Skeletal muscle satellite cell (primary cell): Measurements from ENCODE around the gene NCAM2.
"Not testable (repeated sequence)": the region's sequence is repeated elsewhere in the genome, so short reads cannot be mapped to it uniquely, and the experiment has no call there.

ENCODE experiments used
- H3K27me3 ChIP-seq: 2 replicates; pipeline ENCODE4 v1.7.0; 2013; ENCODE audit warnings: low read length; ENCODE audit not compliant: control insufficient read depth, insufficient read depth
- H3K36me3 ChIP-seq: 2 replicates; pipeline ENCODE4 v1.7.0; 2013; ENCODE audit warnings: mild to moderate bottlenecking, control low read depth, low read length; ENCODE audit not compliant: insufficient read depth
- H3K4me1 ChIP-seq: 2 replicates; pipeline ENCODE4 v1.7.0; 2013; ENCODE audit warnings: low read length; ENCODE audit not compliant: control insufficient read depth, insufficient read depth
- H3K4me2 ChIP-seq: 2 replicates; pipeline ENCODE4 v1.7.0; 2013; ENCODE audit warnings: mild to moderate bottlenecking, low read length
- H3K4me3 ChIP-seq: 2 replicates; pipeline ENCODE4 v1.7.0; 2013; ENCODE audit warnings: low read length
- H3K9ac ChIP-seq: 2 replicates; pipeline ENCODE4 v1.7.0; 2013; ENCODE audit warnings: mild to moderate bottlenecking, low read depth, low read length, moderate library complexity
- H3K9me3 ChIP-seq: replicated peaks from 2 replicates; pipeline ENCODE4 v1.7.0; 2013; ENCODE audit warnings: mild to moderate bottlenecking, control low read depth, low read length

NCAM2 gene

GRCh38 chr21:21404261-21404660 is 406.1 kb downstream of the NCAM2 start:
- H3K4me3 ChIP-seq, H3K27me3 ChIP-seq, H3K9me3 ChIP-seq, H3K9ac ChIP-seq, H3K4me2 ChIP-seq, H3K4me1 ChIP-seq, H3K36me3 ChIP-seq: not testable (repeated sequence)

DNA sequence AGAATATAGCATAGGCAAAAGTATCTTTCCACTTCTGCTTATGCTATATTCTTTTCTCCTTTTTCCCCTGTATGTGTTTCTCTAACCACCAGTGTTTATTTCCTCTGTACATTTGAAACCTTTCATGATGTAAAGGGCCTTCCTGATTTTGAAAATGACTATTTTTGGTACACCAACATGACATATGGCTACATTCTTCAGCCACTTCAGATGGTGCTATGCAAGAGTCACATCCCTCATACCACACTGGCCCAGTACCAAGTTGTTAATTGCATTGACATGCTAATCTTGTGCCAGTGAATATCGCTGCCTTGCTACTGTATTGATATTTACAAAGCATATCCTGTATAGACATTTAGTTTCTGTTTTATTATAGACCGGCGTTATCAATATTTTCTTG is 408.7 kb downstream of the NCAM2 start:
- no peaks in the 10 kb centered on the region for H3K9me3 ChIP-seq

GRCh38 chr21:21412096-21412495 is 413.9 kb downstream of the NCAM2 start:
- Histone ChIP-seq H3K4me2 (no peak overlapping the region), H3K36me3 (no peaks in the 10 kb centered on the region), H3K4me1 (no peaks in the 10 kb centered on the region), H3K4me3 (no peak overlapping the region), H3K27me3 (no peaks in the 10 kb centered on the region), H3K9me3 (no peaks in the 10 kb centered on the region), H3K9ac (no peak overlapping the region)

More for the DNA sequence above, 408.7 kb downstream of the NCAM2 start:
- Histone ChIP-seq H3K4me3 (no peak overlapping the region), H3K4me1 (no peaks in the 10 kb centered on the region), H3K4me2 (no peak overlapping the region), H3K27me3 (no peaks in the 10 kb centered on the region), H3K9ac (no peak overlapping the region), H3K36me3 (no peaks in the 10 kb centered on the region)

DNA sequence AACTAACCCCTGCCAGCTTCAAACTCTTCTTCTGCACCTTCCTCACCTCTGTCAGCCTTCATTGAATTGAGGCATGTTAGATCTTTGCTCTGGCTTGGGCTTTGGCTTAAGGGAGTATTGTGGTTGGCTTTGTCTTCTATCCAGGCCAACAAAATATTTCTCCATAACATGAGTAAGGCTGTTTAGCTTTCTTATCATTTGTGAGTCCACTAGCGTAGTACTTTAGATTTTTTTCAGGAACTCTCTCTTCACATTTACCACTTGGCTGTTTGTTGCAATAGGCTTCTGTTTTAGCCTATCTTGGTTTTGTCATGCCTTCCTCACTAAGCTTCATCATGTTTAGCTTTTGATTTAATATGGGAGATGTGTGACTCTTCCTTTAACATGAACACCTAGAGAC is 417.5 kb downstream of the NCAM2 start:
- Histone ChIP-seq H3K4me3 (no peak overlapping the region), H3K4me1 (no peaks in the 10 kb centered on the region), H3K36me3 (no peaks in the 10 kb centered on the region), H3K27me3 (no peaks in the 10 kb centered on the region), H3K9ac (no peak overlapping the region), H3K4me2 (no peak overlapping the region), H3K9me3 (no peaks in the 10 kb centered on the region)

DNA sequence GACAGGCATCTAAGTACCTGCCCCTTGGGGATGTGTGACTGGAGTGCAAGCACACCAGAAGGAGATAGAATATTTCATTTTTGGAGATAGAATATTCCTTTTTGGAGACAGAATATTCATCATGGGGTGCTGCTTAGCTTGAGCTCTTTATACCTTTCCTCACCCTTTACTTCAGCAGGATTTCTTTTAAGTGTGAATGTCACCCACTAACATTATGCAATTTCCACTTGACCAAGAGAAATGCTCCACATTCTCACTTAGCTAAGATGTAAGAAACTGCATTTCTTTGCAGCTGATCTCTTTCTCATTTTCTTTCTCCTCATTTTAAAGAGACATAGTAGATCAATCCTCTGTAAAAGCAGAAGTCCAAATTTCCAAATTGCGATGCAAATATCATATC is 436.7 kb downstream of the NCAM2 start:
- no peaks in the 10 kb centered on the region for H3K4me1 ChIP-seq
- no peak overlapping the region for H3K4me3 ChIP-seq
- no peaks in the 10 kb centered on the region for H3K27me3 ChIP-seq
- no peak overlapping the region for H3K4me2 ChIP-seq
- H3K36me3 ChIP-seq: no peaks in the 10 kb centered on the region
- H3K9ac ChIP-seq: no peak overlapping the region
- no peaks in the 10 kb centered on the region for H3K9me3 ChIP-seq

DNA sequence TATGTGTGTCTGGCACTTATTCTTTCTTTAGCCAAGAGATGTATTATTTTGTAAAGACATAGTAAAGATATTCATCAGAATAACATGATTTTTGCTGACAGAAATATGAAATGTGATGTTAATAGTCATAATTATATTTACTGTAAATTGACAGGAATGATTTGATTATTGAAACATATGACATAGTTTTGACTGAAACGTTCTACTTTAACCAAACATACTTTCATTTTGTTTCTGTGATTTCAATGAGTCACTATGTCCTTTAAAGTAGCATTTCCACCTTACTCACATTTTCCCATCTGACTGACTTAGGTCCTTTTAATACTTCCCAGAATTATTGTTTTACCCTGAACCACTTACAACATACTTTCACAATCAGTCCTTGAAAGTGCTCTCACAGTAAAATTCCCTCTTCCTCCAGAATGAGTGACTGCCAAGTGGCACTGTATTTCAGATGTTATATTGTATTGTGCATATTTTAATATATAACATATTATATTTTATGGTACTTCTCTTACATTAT is 437.9 kb downstream of the NCAM2 start:
- Histone ChIP-seq H3K9me3 (no peaks in the 10 kb centered on the region), H3K27me3 (no peaks in the 10 kb centered on the region), H3K4me1 (no peaks in the 10 kb centered on the region), H3K4me3 (no peak overlapping the region), H3K36me3 (no peaks in the 10 kb centered on the region), H3K9ac (no peak overlapping the region), H3K4me2 (peak overlapping the region; percentile 58)

GRCh38 chr21:21439761-21440160 is 441.6 kb downstream of the NCAM2 start:
- no peaks in the 10 kb centered on the region for H3K4me1 ChIP-seq

DNA sequence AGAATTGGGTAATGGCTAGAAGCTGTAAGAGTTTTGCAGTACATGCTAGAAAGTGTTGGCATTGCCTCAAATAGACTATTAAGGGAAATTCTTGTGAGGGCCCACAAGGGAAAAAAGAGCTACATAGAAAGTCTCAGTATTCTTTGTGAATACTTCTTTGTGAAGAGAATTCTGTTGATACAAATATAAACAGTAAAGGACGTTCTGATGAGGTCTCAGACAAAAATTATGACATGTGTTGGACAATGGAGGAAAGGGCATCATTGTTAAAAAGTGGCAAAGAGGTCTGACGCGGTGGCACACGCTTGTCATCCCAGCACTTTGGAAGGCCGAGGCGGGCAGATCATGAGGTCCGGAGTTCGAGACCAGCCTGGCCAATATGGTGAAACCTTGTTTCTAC is 458.9 kb downstream of the NCAM2 start:
- H3K4me2 ChIP-seq: no peak overlapping the region
- no peak overlapping the region for H3K9ac ChIP-seq
- no peaks in the 10 kb centered on the region for H3K27me3 ChIP-seq
- no peak overlapping the region for H3K4me3 ChIP-seq
- H3K36me3 ChIP-seq: no peaks in the 10 kb centered on the region
- no peaks in the 10 kb centered on the region for H3K4me1 ChIP-seq
- no peaks in the 10 kb centered on the region for H3K9me3 ChIP-seq

More at GRCh38 chr21:21439761-21440160, 441.6 kb downstream of the NCAM2 start:
- H3K4me3 ChIP-seq: no peak overlapping the region
- no peak overlapping the region for H3K4me2 ChIP-seq
- H3K9ac ChIP-seq: no peak overlapping the region
- no peaks in the 10 kb centered on the region for H3K9me3 ChIP-seq
- H3K36me3 ChIP-seq: no peaks in the 10 kb centered on the region
- H3K27me3 ChIP-seq: no peaks in the 10 kb centered on the region

DNA sequence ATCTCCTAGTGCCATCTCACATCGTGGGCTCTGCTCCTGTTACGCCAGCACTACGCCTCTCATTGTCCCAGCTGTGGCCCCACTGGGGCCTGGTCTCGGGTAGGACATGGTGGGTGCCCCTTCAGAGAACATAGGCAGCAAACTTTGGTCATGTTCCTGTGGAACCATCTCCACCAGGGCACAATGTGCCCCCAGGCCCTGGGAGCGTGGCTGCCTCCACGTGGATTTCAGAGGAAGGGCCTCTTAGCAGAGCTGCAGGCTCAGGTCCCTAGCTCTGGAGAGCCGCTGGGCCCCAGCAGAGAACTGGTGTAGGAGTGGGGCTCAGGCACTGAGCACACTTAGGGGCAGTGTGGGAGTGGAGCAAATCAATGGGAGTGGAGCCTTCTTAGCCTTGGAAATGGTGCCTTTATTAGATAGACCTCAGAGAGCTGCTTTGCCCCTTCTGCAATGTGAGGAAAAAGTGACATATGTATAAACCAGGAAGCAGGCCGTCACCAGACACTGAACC is 460.0 kb downstream of the NCAM2 start:
- Histone ChIP-seq H3K36me3 (no peaks in the 10 kb centered on the region), H3K4me2 (no peak overlapping the region), H3K4me1 (no peaks in the 10 kb centered on the region), H3K9me3 (no peaks in the 10 kb centered on the region), H3K27me3 (no peaks in the 10 kb centered on the region), H3K4me3 (no peak overlapping the region), H3K9ac (no peak overlapping the region)

DNA sequence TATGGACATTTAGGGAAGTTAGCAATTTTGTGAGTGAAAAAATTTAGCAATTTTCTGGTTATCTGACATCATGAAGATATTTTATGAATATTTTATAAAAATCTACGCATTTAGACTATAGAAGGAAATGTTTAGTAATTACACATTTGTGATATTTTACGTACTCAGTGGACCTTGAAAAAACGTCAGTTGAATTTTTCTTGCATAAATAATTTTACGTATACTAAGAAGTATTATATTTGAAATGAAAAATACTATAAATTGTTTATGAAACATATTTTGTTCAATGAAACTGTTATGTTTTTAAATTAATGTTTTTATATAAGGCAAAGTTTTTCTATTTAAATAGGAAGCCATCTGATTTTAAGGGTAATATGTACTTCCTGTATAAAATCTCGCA is 462.8 kb downstream of the NCAM2 start:
- Histone ChIP-seq H3K4me1 (no peaks in the 10 kb centered on the region), H3K36me3 (no peaks in the 10 kb centered on the region), H3K9me3 (no peaks in the 10 kb centered on the region), H3K4me2 (no peak overlapping the region), H3K9ac (no peak overlapping the region), H3K4me3 (no peak overlapping the region), H3K27me3 (no peaks in the 10 kb centered on the region)

- H3K9me3 ChIP-seq: no peaks in the 10 kb centered on the region
- no peaks in the 10 kb centered on the region for H3K4me1 ChIP-seq
- H3K9ac ChIP-seq: no peak overlapping the region
- no peaks in the 10 kb centered on the region for H3K36me3 ChIP-seq
- no peaks in the 10 kb centered on the region for H3K27me3 ChIP-seq
- H3K4me2 ChIP-seq: no peak overlapping the region
- H3K4me3 ChIP-seq: no peak overlapping the region
These were observed 465.2 kb downstream of the NCAM2 start for GRCh38 chr21:21463456-21463855.

- H3K36me3 ChIP-seq: no peaks in the 10 kb centered on the region
- H3K4me1 ChIP-seq: no peaks in the 10 kb centered on the region
- no peak overlapping the region for H3K4me2 ChIP-seq
- H3K9ac ChIP-seq: no peak overlapping the region
- no peak overlapping the region for H3K4me3 ChIP-seq
- no peaks in the 10 kb centered on the region for H3K9me3 ChIP-seq
- no peaks in the 10 kb centered on the region for H3K27me3 ChIP-seq
These were observed 466.5 kb downstream of the NCAM2 start for GRCh38 chr21:21464684-21465083.
